ENCODE measurements around the gene PKM. TPM values are rescaled to one million over a fixed set of nuclear protein-coding genes. Genes with fewer than 3 reads are reported as not detected.

PKM gene
- total RNA-seq, 2 experiments from 2014 or later = 202 to 203 TPM

GRCh38 chr15:72170691-72171090 lies 60.3 kb downstream of the PKM start:
- intact Hi-C loops (cut with DNase I, micrococcal nuclease) = no loop called here
- Mint-ChIP-seq H3K9me3 (no peaks in the 10 kb centered on the region), H3K27me3 (no peaks in the 10 kb centered on the region), H3K36me3 (ENCODE audit: low read depth) (no peaks in the 10 kb centered on the region), H3K4me3 (no peak overlapping the region), H3K4me1 (ENCODE audit: low read depth) (no peaks in the 10 kb centered on the region), H3K27ac (no peak overlapping the region)
- CTCF ChIA-PET = no interaction called here
- ATAC-seq (ENCODE audit: poor library complexity) (no peak), DNase-seq (no peak)
- H3K27me3 ChIP-seq (ENCODE audit: control insufficient read depth in 1 of 2, insufficient read depth in 2 of 2, low read length in 2 of 2) = no peaks in the 10 kb centered on the region
- no peak overlapping the region for H3K4me3 ChIP-seq (ENCODE audit: low read length)
- peaks cover 0 to 3% of the 10 kb centered on the region in 2 experiments for H3K9me3 ChIP-seq (ENCODE audit: control insufficient read depth in 1 of 2, insufficient read depth in 1 of 2, low read length in 2 of 2)
- POLR2A ChIA-PET = no interaction called here
- no peak overlapping the region for H3K27ac ChIP-seq (ENCODE audit: low read depth in 1 of 2, low read length in 2 of 2)
- H3K36me3 ChIP-seq (ENCODE audit: insufficient read depth, low read length) = no peaks in the 10 kb centered on the region
- peaks cover 7% of the 10 kb centered on the region for H3K4me1 ChIP-seq (ENCODE audit: insufficient read depth, low read length)
- no peak for TF ChIP-seq CTCF (IDR thresholded peaks at IDR 0.05)

- no peaks in the 10 kb centered on the region for H3K27me3 ChIP-seq (ENCODE audit: control insufficient read depth in 1 of 2, insufficient read depth in 2 of 2, low read length in 2 of 2)
- Mint-ChIP-seq H3K27me3 (no peaks in the 10 kb centered on the region), H3K36me3 (ENCODE audit: low read depth) (no peaks in the 10 kb centered on the region), H3K4me3 (no peak overlapping the region), H3K4me1 (ENCODE audit: low read depth) (no peaks in the 10 kb centered on the region), H3K27ac (no peak overlapping the region), H3K9me3 (no peaks in the 10 kb centered on the region)
- no peak for ATAC-seq (ENCODE audit: poor library complexity)
- H3K9me3 ChIP-seq (ENCODE audit: control insufficient read depth in 1 of 2, insufficient read depth in 1 of 2, low read length in 2 of 2) = peaks cover 0 to 3% of the 10 kb centered on the region in 2 experiments
- intact Hi-C loops (cut with DNase I, micrococcal nuclease) = no loop called here
- CTCF ChIA-PET = no interaction called here
- TF ChIP-seq CTCF (IDR thresholded peaks at IDR 0.05) = no peak
- H3K27ac ChIP-seq (ENCODE audit: low read depth in 1 of 2, low read length in 2 of 2) = no peak overlapping the region
- no peaks in the 10 kb centered on the region for H3K36me3 ChIP-seq (ENCODE audit: insufficient read depth, low read length)
- no peak for DNase-seq
- peaks cover 7% of the 10 kb centered on the region for H3K4me1 ChIP-seq (ENCODE audit: insufficient read depth, low read length)
- H3K4me3 ChIP-seq (ENCODE audit: low read length) = no peak overlapping the region
- POLR2A ChIA-PET = no interaction called here
Observed at GRCh38 chr15:72169921-72170611, 60.9 kb downstream of the PKM start.

GRCh38 chr15:72169236-72169920 lies 61.6 kb downstream of the PKM start:
- Histone ChIP-seq H3K4me1 (ENCODE audit: insufficient read depth, low read length) (peaks cover 7% of the 10 kb centered on the region), H3K9me3 (ENCODE audit: control insufficient read depth in 1 of 2, insufficient read depth in 1 of 2, low read length in 2 of 2) (peaks cover 0 to 3% of the 10 kb centered on the region in 2 experiments), H3K4me3 (ENCODE audit: low read length) (no peak overlapping the region), H3K27me3 (ENCODE audit: control insufficient read depth in 1 of 2, insufficient read depth in 2 of 2, low read length in 2 of 2) (no peaks in the 10 kb centered on the region), H3K27ac (ENCODE audit: low read depth in 1 of 2, low read length in 2 of 2) (no peak overlapping the region), H3K36me3 (ENCODE audit: insufficient read depth, low read length) (no peaks in the 10 kb centered on the region)
- Mint-ChIP-seq H3K27ac (no peak overlapping the region), H3K4me1 (ENCODE audit: low read depth) (no peaks in the 10 kb centered on the region), H3K4me3 (no peak overlapping the region), H3K36me3 (ENCODE audit: low read depth) (no peaks in the 10 kb centered on the region), H3K27me3 (no peaks in the 10 kb centered on the region), H3K9me3 (no peaks in the 10 kb centered on the region)
- ChIA-PET POLR2A (no interaction called here), CTCF (no interaction called here)
- no peak for DNase-seq
- no peak for ATAC-seq (ENCODE audit: poor library complexity)
- intact Hi-C loops (cut with DNase I, micrococcal nuclease) = no loop called here
- no peak for TF ChIP-seq CTCF (IDR thresholded peaks at IDR 0.05)

Measured in CD4-positive, alpha-beta T cell (primary cell).